GM18502 (cell line): ENCODE data around the gene GPATCH11.
A peak's percentile ranks its signal among the peaks of the same experiment; 100 is the strongest.

Experiments used
- ATAC-seq: cut with Tn5 transposase; IDR thresholded peaks from one replicate; pipeline ENCODE4 v1.9.1; 2021; ENCODE audit warnings: mild to moderate bottlenecking; ENCODE audit not compliant: unreplicated experiment, poor library complexity

Gene GPATCH11

DNA sequence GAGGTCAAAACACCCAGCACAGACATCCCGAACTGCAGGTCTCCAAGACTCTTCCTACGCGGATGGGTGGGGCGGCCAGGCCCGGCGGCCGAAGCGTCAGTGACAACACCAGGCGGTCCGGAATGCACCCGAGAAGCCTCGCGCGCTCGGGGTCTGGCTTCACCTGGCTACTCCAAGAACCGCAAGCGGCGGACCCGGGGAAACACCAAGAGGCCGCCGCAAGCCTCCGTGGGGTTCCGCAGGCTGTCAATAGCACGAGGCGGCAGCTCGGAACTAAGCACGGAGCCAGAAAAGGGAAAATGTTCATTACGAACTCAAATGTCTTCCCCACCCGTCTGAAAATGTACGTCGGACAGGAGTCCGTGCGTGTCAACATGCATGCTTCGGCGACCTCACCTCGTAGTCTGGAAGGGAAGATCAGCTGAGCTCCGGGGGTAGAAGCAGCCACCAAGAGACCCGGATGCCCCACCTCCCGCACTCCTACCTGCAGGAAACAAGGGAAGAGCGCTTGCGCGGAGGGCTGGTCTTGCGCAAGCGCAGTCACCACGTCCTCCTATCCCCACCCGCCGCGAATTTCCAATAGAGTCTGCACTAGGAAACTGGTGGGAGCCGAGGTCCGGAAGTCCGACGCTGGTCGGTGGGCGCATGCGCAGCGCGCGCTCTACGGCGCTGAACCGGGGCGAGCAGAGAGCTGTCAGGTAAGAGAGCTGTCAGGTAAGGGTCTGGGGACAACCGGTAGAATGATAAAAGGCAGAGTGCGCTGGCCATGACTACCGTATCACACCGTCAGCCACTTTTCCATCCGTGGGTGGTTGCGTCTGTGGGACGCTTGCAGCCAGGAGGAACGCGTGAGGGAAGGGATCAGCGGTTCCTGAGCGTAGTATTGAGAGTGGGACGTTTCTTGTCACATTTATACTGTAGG, at the start of gene GPATCH11, which contains the start of gene HEATR5B:
TSS of gene GPATCH11 (plus strand) at position 646 of the 922 bp plus-strand sequence. CDS start 3,864 bp downstream, outside the sequence.
TSS of gene HEATR5B (minus strand) at position 500 of the 922 bp plus-strand sequence. CDS start 958 bp downstream, outside the sequence.
- ATAC-seq = peak; percentile 84

GRCh38 chr2:37037771-37038170, 46.5 kb upstream of the GPATCH11 start:
- ATAC-seq = no peak

- no peak for ATAC-seq
Observed at GRCh38 chr2:37039580-37039979, 44.7 kb upstream of the GPATCH11 start.

DNA sequence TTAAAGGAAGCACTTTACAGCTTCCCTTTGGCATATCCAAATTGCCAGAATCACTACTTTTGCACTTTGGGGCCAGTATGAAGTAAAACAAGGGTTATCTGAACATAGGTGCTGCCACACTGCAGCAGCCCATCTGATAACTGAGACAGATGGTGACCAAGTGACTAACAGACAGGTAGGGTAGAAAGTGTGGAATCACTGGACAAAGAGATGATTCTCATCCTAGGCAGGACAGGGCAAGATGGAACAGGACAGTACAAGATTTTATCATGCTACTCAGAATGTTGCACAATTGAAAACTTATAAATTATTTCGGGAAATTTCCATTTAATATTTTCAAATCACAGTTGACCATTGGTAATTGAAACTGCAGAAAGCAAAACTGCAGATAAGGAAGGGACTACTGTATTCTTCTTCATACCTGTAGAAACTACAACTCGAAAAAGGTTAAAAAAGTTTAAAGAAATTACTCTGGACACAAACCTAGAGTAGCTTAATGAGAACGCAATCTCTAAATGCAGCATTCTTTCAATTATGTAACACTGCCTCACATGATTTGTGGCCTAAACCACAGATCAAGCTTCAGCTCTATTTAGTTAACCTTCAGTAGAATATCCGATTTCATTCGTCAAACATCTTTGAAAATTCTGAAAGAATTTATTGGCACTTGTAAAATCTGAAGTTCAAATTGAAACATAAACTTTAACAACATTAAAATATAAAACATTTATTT, 31.6 kb upstream of the GPATCH11 start:
- no peak for ATAC-seq

GRCh38 chr2:37059841-37060240, 24.5 kb upstream of the GPATCH11 start:
- no peak for ATAC-seq

DNA sequence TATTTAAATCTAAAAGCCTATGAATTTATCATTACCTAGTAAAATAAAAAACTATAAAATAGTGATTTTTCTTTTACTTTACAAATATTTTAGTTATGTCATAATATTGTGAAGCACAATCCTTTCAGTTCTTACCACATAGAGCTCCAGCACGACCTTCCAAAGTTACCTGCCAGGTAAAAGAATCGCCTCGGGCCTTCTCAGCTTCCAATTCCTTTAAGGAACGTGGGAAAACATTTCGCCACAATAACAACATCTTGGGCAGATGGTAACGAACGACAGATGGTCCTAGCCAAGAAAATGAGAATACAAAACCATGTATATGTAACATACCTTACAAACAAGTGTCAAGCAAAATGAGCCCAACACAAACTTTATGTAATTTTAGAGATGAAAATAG, 23.9 kb upstream of the GPATCH11 start:
- no peak for ATAC-seq

DNA sequence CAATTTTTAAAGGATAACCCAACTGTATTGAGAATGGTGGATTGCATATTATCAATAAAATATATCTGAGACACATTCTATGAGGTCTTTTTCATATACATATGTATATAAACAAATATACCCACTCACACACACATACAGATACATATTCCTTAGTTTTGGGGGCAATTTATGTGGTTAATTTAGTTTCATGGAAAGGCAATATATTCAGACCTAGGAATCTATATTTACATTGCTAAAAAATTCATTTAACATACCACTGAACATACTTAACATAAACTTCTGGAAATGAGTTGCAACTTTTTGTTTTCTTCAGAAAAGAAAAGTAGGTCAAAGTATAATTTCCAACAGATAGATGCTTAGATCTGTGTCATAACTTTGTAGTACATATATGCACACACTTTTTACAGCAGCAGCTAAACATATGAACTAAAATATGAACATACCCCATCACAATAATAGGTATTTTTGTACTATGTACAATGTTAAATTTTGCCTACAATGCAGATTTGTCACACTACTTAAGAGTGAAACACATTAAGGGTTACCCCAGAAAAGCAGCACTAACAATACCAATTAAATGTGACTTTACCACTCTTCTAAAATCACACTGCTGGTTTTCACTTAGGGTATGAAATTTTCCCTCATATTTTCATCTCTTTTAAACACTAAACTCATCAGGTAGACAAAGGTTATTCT, 23.2 kb upstream of the GPATCH11 start:
- no peak for ATAC-seq

GRCh38 chr2:37061776-37062175, 22.5 kb upstream of the GPATCH11 start:
- no peak for ATAC-seq

- no peak for ATAC-seq
Observed at GRCh38 chr2:37068686-37069085, 15.6 kb upstream of the GPATCH11 start.

GRCh38 chr2:37070931-37071330, 13.4 kb upstream of the GPATCH11 start:
- no peak for ATAC-seq

DNA sequence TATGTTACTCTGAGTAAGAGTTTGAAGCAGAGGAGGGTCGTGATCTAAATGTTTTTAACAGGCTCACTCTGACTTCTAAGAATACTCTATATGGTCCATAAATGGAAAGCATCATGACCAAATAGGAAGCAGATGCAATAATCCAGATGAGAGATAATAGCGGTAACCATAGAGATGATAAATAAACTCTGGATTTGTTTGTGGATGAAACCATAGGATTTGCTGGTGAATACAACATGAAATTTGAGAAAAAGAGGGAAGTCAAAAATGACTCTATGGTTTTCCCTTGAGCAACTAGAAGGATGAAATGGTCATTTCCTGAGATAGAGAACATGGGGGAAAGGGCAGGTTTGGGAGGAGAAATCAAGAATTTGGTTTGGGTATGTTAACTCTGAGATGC, 4.1 kb upstream of the GPATCH11 start:
- no peak for ATAC-seq

DNA sequence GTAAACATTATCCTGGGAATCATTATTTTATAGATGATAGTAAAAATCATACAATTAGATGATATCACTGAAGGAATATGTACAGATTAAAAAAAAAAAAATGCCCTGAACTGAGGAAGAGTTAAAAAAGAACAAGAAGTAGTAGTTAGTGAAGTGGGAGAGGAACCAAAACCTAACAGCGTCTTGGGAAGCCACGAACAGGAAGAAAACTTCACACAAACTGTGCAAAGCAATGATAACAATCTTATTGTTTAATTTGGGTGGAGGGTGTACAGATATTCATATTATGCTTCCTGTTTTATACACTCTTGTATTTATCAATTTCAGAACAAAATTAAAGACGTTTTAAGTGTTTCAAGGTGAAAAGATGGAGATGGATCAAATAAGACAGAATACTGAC, 3.6 kb upstream of the GPATCH11 start:
- no peak for ATAC-seq

- ATAC-seq = peak; percentile 3
Observed at GRCh38 chr2:37084797-37085196, 479 bp downstream of the GPATCH11 start.

DNA sequence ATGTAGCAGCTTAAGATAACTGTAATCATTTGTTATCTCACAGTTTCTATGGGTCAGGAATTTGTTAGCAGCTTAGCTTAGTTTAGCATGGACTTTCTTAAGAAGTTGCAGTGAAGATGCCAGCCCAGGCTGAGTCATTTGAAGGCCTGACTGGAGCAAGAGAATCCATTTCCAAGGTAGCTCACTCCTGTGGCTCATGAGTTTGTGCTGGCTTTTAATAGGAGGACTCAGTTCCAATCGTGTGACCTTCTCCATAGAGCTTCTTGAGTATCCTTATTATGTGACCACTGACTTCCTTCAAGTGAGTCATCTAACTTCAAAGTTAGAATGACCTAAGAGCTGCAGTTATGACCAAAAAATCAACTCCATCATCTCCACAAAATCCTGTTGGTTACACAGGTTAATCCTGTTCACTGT, 1.4 kb downstream of the GPATCH11 start:
- ATAC-seq = no peak

DNA sequence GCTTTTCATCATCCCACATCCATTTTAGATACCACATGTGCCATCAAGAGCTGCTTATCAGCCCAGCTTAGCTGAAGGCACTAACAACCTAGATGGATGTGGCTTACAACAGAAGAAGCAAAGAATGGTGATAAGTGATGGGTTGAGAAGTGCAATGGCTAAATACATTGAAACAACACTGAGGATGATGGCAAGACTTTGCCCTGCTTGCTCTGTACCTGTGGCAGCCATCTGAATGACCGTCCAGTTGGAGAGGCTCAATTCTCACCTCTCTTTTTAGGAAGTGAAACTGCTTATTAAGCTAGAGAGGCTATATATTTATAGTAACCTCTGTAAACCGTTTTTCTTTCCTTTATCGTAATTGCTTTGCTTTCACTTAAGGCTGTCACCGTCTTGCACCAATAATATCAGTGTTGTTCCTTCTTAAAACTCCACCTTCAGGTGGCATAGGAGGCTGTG, 5.7 kb downstream of the GPATCH11 start:
- ATAC-seq = peak; percentile 87

GRCh38 chr2:37091873-37092272, 7.6 kb downstream of the GPATCH11 start:
- peak; percentile 52 for ATAC-seq

- ATAC-seq = no peak
Observed at GRCh38 chr2:37096568-37096967, 12.2 kb downstream of the GPATCH11 start.

DNA sequence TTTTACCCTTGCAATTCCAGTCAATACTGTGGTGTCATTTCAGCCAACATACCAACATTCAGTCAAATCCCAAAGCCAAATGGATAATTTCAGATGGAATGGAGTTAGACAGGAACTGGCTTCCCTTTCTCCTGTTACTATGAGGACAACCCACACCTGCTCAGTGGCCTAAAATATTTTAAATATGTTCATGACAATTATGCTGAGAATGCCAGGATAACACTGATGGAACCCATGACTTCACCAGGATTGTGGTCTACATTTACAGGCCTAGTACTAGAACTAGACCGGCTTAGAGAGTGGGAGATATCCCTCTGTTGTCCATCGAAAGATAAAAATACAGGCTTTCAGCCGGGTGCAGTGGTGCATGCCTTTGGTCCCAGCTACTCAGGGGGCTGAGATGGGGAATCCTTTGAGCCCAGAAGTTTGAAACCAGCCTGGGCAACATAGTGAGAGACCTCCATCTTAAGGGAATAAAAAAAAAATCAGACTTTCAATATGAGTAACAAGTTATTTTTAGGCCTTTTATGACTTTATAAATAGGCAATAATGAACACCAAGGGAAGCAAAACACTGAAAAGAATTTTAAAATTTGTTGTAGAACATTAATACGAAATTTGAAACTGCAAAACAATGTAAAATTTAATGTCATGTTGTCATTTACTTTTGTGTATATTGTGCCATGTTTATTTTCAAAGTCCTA, 14.2 kb downstream of the GPATCH11 start:
- ATAC-seq = no peak

DNA sequence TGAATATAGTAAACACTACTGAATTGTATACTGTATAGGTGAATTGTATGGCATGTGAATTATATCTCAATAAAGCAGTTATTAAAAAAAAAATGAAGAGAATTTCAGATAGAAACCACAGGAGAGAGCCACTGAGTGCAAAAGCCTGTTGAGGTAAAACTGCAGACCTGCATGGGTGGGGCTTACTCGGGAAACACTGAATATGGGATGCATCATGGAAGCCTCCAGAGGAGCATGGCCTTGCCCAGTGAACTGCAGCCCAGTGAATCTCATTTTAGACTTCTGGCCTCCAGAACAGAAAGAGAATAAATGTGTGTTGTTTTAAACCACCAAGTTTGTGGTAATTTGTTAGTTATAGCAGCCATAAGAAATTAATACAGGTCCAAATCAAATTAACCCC, 15.7 kb downstream of the GPATCH11 start:
- no peak for ATAC-seq

DNA sequence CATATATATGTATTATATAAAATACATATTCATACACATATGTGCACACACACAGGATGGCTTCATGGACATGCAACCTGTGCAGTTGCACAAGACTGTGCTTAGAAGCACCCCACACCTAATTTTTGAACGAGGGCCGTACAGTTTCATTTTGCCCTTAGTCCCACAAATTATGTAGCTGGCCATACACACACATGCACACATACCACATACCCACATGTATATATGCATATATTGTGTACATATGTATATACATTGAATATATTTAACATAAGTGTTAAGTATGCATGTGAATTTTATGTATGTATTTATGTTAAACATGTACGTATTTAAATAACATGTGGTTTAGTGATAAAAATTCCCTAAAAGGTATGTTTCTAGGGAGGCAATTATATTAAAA, 18.3 kb downstream of the GPATCH11 start:
- no peak for ATAC-seq
